ENCODE measurements around the gene ARL17B. TPM values are rescaled to one million over a fixed set of nuclear protein-coding genes. Genes with fewer than 3 reads are reported as not detected.

Gene ARL17B
- total RNA-seq, 2 experiments from 2014 or later: 15.5 to 29.7 TPM

- Histone ChIP-seq H3K36me3 (ENCODE audit: insufficient read depth, low read length) (no peaks in the 10 kb centered on the region), H3K4me3 (ENCODE audit: low read depth, low read length, poor library complexity, severe bottlenecking) (no peak overlapping the region), H3K9me3 (ENCODE audit: low read length) (no peaks in the 10 kb centered on the region), H3K4me2 (ENCODE audit: low read length) (no peak overlapping the region), H4K20me1 (ENCODE audit: insufficient read depth, low read length) (no peaks in the 10 kb centered on the region), H3K9me2 (ENCODE audit: insufficient read depth, low read length) (no peaks in the 10 kb centered on the region), H3K4me1 (ENCODE audit: insufficient read depth, low read length, poor library complexity, severe bottlenecking) (no peaks in the 10 kb centered on the region), H3K27ac (ENCODE audit: low read depth, low read length, poor library complexity, severe bottlenecking) (no peak overlapping the region), H3K79me2 (ENCODE audit: insufficient read depth, low read depth, low read length) (no peaks in the 10 kb centered on the region), H2AFZ (ENCODE audit: low read length) (no peak overlapping the region)
- TF ChIP-seq EZH2phosphoT487 (IDR thresholded peaks at IDR 0.05; ENCODE audit: borderline replicate concordance, low read depth, low read length): no peak
- TF ChIP-seq, protein P1, sequence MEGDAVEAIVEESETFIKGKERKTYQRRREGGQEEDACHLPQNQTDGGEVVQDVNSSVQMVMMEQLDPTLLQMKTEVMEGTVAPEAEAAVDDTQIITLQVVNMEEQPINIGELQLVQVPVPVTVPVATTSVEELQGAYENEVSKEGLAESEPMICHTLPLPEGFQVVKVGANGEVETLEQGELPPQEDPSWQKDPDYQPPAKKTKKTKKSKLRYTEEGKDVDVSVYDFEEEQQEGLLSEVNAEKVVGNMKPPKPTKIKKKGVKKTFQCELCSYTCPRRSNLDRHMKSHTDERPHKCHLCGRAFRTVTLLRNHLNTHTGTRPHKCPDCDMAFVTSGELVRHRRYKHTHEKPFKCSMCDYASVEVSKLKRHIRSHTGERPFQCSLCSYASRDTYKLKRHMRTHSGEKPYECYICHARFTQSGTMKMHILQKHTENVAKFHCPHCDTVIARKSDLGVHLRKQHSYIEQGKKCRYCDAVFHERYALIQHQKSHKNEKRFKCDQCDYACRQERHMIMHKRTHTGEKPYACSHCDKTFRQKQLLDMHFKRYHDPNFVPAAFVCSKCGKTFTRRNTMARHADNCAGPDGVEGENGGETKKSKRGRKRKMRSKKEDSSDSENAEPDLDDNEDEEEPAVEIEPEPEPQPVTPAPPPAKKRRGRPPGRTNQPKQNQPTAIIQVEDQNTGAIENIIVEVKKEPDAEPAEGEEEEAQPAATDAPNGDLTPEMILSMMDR (conservative IDR thresholded peaks at IDR 0.05; ENCODE audit: low read length): no peak
- ChIA-PET CTCF (ENCODE audit: unreplicated experiment) (no interaction called here), POLR2A (interaction anchor here (0.6 kb wide), 1 partner anchor 663 kb away, joined by 3 read pairs; no protein-coding TSS in a partner anchor)
- DNase-seq (ENCODE audit: low spot score): no peak
- BruUV-seq (replicated peaks): no TSS peak
- intact Hi-C loops (cut with micrococcal nuclease; ENCODE audit: unreplicated experiment): no loop called here
Observed at GRCh38 chr17:46274238-46274637, 87.3 kb downstream of the ARL17B start.

DNA sequence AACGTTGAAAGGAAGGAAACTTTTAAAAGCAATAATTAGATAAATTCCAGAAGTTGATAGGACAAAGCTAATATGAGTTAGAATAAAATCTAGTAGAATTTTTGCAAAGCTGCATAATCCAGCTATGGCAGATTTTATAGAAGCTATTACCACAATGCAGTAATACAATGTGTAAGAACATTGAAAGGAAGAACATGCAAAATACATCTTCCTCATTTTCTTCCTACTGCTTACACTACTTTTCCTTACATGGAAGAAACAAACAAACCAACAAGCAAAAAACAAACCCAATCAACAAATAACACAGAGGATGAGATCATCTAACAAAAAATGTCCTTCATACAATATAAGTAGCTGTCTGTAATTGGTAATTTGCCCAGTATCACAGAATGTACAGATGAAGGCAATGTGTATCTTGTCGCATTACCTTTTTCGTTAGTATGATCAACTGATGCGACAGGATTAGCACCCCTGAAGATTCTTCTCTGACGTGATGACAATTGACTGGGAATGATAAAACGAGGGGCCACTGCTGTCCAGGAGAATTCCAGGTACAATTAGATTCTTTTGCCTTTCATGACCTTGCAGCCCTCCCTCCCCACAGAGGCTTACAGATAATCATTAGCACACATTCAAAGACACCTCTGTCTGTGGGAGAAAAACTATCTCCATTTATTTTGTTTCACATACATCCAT, 87.9 kb downstream of the ARL17B start:
- CTCF ChIA-PET (ENCODE audit: unreplicated experiment): no interaction called here
- TF ChIP-seq EZH2phosphoT487 (IDR thresholded peaks at IDR 0.05; ENCODE audit: borderline replicate concordance, low read depth, low read length): no peak
- TF ChIP-seq, protein P1 (conservative IDR thresholded peaks at IDR 0.05; ENCODE audit: low read length): no peak
- no peak for DNase-seq (ENCODE audit: low spot score)
- Histone ChIP-seq H3K4me2 (ENCODE audit: low read length) (no peak overlapping the region), H3K9me2 (ENCODE audit: insufficient read depth, low read length) (no peaks in the 10 kb centered on the region), H3K4me3 (ENCODE audit: low read depth, low read length, poor library complexity, severe bottlenecking) (no peak overlapping the region), H2AFZ (ENCODE audit: low read length) (no peak overlapping the region), H4K20me1 (ENCODE audit: insufficient read depth, low read length) (no peaks in the 10 kb centered on the region), H3K9me3 (ENCODE audit: low read length) (no peaks in the 10 kb centered on the region), H3K79me2 (ENCODE audit: insufficient read depth, low read depth, low read length) (no peaks in the 10 kb centered on the region), H3K4me1 (ENCODE audit: insufficient read depth, low read length, poor library complexity, severe bottlenecking) (no peaks in the 10 kb centered on the region), H3K27ac (ENCODE audit: low read depth, low read length, poor library complexity, severe bottlenecking) (no peak overlapping the region), H3K36me3 (ENCODE audit: insufficient read depth, low read length) (no peaks in the 10 kb centered on the region)
- no TSS peak for BruUV-seq (replicated peaks)
- intact Hi-C loops (cut with micrococcal nuclease; ENCODE audit: unreplicated experiment): no loop called here
- POLR2A ChIA-PET: interaction anchor here (0.6 kb wide), 1 partner anchor 663 kb away, joined by 3 read pairs; no protein-coding TSS in a partner anchor

GRCh38 chr17:46270032-46270431, 91.5 kb downstream of the ARL17B start:
- H3K9me3 ChIP-seq (ENCODE audit: low read length): no peaks in the 10 kb centered on the region
- ChIA-PET POLR2A (no interaction called here), CTCF (ENCODE audit: unreplicated experiment) (no interaction called here)
- H3K9me2 ChIP-seq (ENCODE audit: insufficient read depth, low read length): no peaks in the 10 kb centered on the region
- no peaks in the 10 kb centered on the region for H4K20me1 ChIP-seq (ENCODE audit: insufficient read depth, low read length)
- intact Hi-C loops (cut with micrococcal nuclease; ENCODE audit: unreplicated experiment): no loop called here
- H3K4me2 ChIP-seq (ENCODE audit: low read length): no peak overlapping the region
- H3K4me3 ChIP-seq (ENCODE audit: low read depth, low read length, poor library complexity, severe bottlenecking): no peak overlapping the region
- DNase-seq (ENCODE audit: low spot score): no peak
- no peaks in the 10 kb centered on the region for H3K79me2 ChIP-seq (ENCODE audit: insufficient read depth, low read depth, low read length)
- no peak for TF ChIP-seq EZH2phosphoT487 (IDR thresholded peaks at IDR 0.05; ENCODE audit: borderline replicate concordance, low read depth, low read length)
- TF ChIP-seq, protein P1 (conservative IDR thresholded peaks at IDR 0.05; ENCODE audit: low read length): no peak
- no peak overlapping the region for H3K27ac ChIP-seq (ENCODE audit: low read depth, low read length, poor library complexity, severe bottlenecking)
- no peaks in the 10 kb centered on the region for H3K36me3 ChIP-seq (ENCODE audit: insufficient read depth, low read length)
- H3K4me1 ChIP-seq (ENCODE audit: insufficient read depth, low read length, poor library complexity, severe bottlenecking): peaks cover 20% of the 10 kb centered on the region
- H2AFZ ChIP-seq (ENCODE audit: low read length): no peak overlapping the region
- no TSS peak for BruUV-seq (replicated peaks)

Data from OCI-LY7 (cell line).